ENCODE results near the gene EPS8. TPM values are rescaled to one million over a fixed set of nuclear protein-coding genes. Genes with fewer than 3 reads are reported as not detected.
A peak's percentile ranks its signal among the peaks of the same experiment; 100 is the strongest.

Gene EPS8
- polyA plus RNA-seq, 3 donors, result 4.1 to 4.8 (median 4.3) TPM

DNA sequence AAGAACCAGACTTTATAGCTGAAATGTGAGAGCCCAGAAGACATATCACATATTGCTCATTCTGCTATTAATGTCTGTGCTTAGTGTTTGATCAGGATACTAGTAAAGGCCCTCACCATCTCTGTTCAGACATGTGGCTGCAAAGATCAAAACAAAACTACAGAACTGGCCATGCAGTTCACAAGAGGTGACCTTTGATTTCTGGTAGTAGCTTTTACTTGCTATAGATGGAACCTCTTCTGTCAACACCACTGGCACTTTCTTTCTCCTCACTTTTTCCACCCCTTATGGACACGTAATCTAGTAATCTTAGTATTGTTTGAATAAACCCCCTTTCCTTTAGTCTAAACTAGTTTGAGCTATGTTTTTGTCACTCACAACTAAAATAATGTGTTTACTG lies 214.8 kb downstream of the EPS8 start:
- H3K4me2 ChIP-seq (replicated peaks; ENCODE audit: extremely low read depth, low read length, poor library complexity, severe bottlenecking), result no peak overlapping the region
- no peaks in the 10 kb centered on the region for H3K9me3 ChIP-seq (replicated peaks in 1 of 2; ENCODE audit: control insufficient read depth in 1 of 2, insufficient read depth in 1 of 2, low read length in 2 of 2)
- Mint-ChIP-seq H3K4me3 (no peak overlapping the region), H3K27ac (peak overlapping the region in 1 of 7 donors; percentile 65), H3K36me3 (peaks cover 31 to 38% of the 10 kb centered on the region in 2 donors), H3K4me1 (peaks cover 48% of the 10 kb centered on the region), H3K27me3 (ENCODE audit: low read depth in 3 of 3) (no peaks in the 10 kb centered on the region), H3K9me3 (peaks cover 0 to 3% (median 0%) of the 10 kb centered on the region in 7 donors)
- H3K79me2 ChIP-seq (ENCODE audit: insufficient read depth, low read length), result no peaks in the 10 kb centered on the region
- H3K27ac ChIP-seq (ENCODE audit: low read depth in 1 of 2, low read length in 2 of 2), result no peak overlapping the region
- intact Hi-C loops (cut with micrococcal nuclease), result no loop called here
- no peaks in the 10 kb centered on the region for H4K20me1 ChIP-seq (ENCODE audit: insufficient read depth, low read length)
- H3K4me1 ChIP-seq (ENCODE audit: control insufficient read depth in 1 of 2, insufficient read depth in 2 of 2, low read length in 2 of 2), result peaks cover 26 to 42% of the 10 kb centered on the region in 2 donors
- peaks cover 0 to 22% of the 10 kb centered on the region in 2 donors for H3K36me3 ChIP-seq (replicated peaks in 1 of 2; ENCODE audit: control insufficient read depth in 1 of 2, insufficient read depth in 2 of 2, low read length in 2 of 2)
- H3K4me3 ChIP-seq (replicated peaks in 1 of 3; ENCODE audit: low read depth in 2 of 3, low read length in 3 of 3), result no peak overlapping the region
- no CpG with 5 or more reads among the region's 1 CpG for WGBS (ENCODE audit: insufficient coverage)
- no peak for DNase-seq
- TF ChIP-seq, protein P1, sequence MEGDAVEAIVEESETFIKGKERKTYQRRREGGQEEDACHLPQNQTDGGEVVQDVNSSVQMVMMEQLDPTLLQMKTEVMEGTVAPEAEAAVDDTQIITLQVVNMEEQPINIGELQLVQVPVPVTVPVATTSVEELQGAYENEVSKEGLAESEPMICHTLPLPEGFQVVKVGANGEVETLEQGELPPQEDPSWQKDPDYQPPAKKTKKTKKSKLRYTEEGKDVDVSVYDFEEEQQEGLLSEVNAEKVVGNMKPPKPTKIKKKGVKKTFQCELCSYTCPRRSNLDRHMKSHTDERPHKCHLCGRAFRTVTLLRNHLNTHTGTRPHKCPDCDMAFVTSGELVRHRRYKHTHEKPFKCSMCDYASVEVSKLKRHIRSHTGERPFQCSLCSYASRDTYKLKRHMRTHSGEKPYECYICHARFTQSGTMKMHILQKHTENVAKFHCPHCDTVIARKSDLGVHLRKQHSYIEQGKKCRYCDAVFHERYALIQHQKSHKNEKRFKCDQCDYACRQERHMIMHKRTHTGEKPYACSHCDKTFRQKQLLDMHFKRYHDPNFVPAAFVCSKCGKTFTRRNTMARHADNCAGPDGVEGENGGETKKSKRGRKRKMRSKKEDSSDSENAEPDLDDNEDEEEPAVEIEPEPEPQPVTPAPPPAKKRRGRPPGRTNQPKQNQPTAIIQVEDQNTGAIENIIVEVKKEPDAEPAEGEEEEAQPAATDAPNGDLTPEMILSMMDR (IDR thresholded peaks at IDR 0.05), result no peak
- no peak overlapping the region for H3K9ac ChIP-seq (ENCODE audit: insufficient read depth, low read length, poor library complexity, severe bottlenecking)
- H3K27me3 ChIP-seq (ENCODE audit: control insufficient read depth in 2 of 2, insufficient read depth in 2 of 2, low read length in 2 of 2), result no peaks in the 10 kb centered on the region
- H2AFZ ChIP-seq (ENCODE audit: insufficient read depth, low read depth, low read length, poor library complexity, severe bottlenecking), result no peak overlapping the region

Small RNAs within 50 kb of the gene (small RNA-seq; reads per million reads assigned to genes)
- not detected for gene RNU6-251P (ENCODE audit: insufficient read length, low read depth)

Other genes starting within 250 kb of the EPS8 start
- gene STRAP, start 93.0 kb upstream of the EPS8 start, polyA plus RNA-seq, result 100 to 1,000 TPM in 1 of 3 donors, 10 to 100 TPM in 2; 53.7 to 111 (median 98.2) TPM
- gene DERA, start 121.9 kb upstream of the EPS8 start, polyA plus RNA-seq, result 10 to 100 TPM; 16.2 to 84.2 (median 83.6) TPM